K562 (cell line): ENCODE measurements around the gene MRPL27. TPM values are rescaled to one million over a fixed set of nuclear protein-coding genes. Genes with fewer than 3 reads are reported as not detected.
A peak's percentile ranks its signal among the peaks of the same experiment; 100 is the strongest.

ENCODE experiments used
- ATAC-seq: fragments of 200-7000 bp; cut with Tn5 transposase; 3 replicates; pipeline ENCODE4 v1.9.1; 2020; ENCODE audit warnings: moderate library complexity
- BruUV-seq: library from RNA; stranded (reverse); fragments of 400-500 nt; replicated peaks from 2 replicates; lab custom pipeline; 2021; lab: Mats Ljungman, UMichigan
- CTCF ChIA-PET: fragments of 300-600 bp; formaldehyde crosslinking; extraction: SDS; loops from one replicate; lab custom pipeline; 2021; ENCODE audit warnings: low intra/inter-chr PET ratio; lab: Yijun Ruan, JAX
- POLR2A ChIA-PET: fragments of 300-600, 350-650 bp; sonication (Branson Sonifier 250); formaldehyde crosslinking; extraction: SDS; loops from one replicate; lab custom pipeline; 2021; ENCODE audit warnings: antibody characterized with exemption, inconsistent platforms; lab: Yijun Ruan, JAX
- DNase-seq, 4 experiments: peaks; one replicate each; pipeline versions ENCODE4 v3.0.0 to v3.0.0-alpha.2; 2011 to 2018; ENCODE audit warnings: low spot score in 3 of 4, mixed read lengths in 3 of 4; ENCODE audit errors: extremely low read depth in 1 of 4
- FAIRE-seq: peaks from 2 replicates; lab custom pipeline; 2011; peaks lifted over from hg19 to GRCh38; lab: Jason Lieb, UNC
- H2AFZ ChIP-seq: 2 replicates; pipeline ENCODE4 v1.6.0; 2011; ENCODE audit warnings: low read depth, low read length, control low read depth, inconsistent platforms
- H3K27ac ChIP-seq: fragments of 200-600 bp; 3 replicates; pipeline ENCODE4 v1.8.0; 2011; ENCODE audit warnings: low read depth, mild to moderate bottlenecking, control low read depth, inconsistent platforms, low read length, moderate library complexity, mixed read lengths; ENCODE audit errors: extremely low read depth
- H3K27me3 ChIP-seq, 2 experiments: fragments of 300-600 bp in 1 of 2; 2 replicates in 1 of 2; 3 replicates in 1 of 2; pipeline versions ENCODE4 v1.6.0 to v1.8.0; 2011; ENCODE audit warnings: inconsistent platforms in 2 of 2, low read length in 2 of 2, mild to moderate bottlenecking in 1 of 2, mixed read lengths in 1 of 2, moderate library complexity in 1 of 2; ENCODE audit not compliant: control insufficient read depth in 2 of 2, insufficient read depth in 2 of 2
- H3K36me3 ChIP-seq: fragments of 300-600 bp; 3 replicates; pipeline ENCODE4 v1.8.0; 2011; ENCODE audit warnings: mild to moderate bottlenecking, low read length, inconsistent platforms; ENCODE audit not compliant: control insufficient read depth, insufficient read depth
- H3K4me1 ChIP-seq, 2 experiments: fragments of 200-600 bp in 1 of 2; replicated peaks in 1 of 2; 2 replicates in 1 of 2; 3 replicates in 1 of 2; pipeline versions ENCODE4 v1.5.1 to v1.8.0; 2011; ENCODE audit warnings: inconsistent platforms in 2 of 2, low read length in 2 of 2, mild to moderate bottlenecking in 1 of 2, mixed read lengths in 1 of 2, moderate library complexity in 1 of 2; ENCODE audit not compliant: control insufficient read depth in 2 of 2, insufficient read depth in 2 of 2
- H3K4me2 ChIP-seq: 2 replicates; pipeline ENCODE4 v1.6.1; 2011; ENCODE audit warnings: low read length, control low read depth, inconsistent platforms, mixed read lengths; ENCODE audit not compliant: insufficient read depth
- H3K4me3 ChIP-seq: fragments of 200-600 bp; sonication (generic), shearing (Covaris generic); 2 replicates; pipeline ENCODE4 v1.5.1; 2016; ENCODE audit warnings: control low read depth, inconsistent platforms
- H3K79me2 ChIP-seq: fragments of 200-600 bp; 3 replicates; pipeline ENCODE4 v1.8.0; 2011; ENCODE audit warnings: low read length, inconsistent platforms; ENCODE audit not compliant: control insufficient read depth, insufficient read depth
- H3K9ac ChIP-seq, 2 experiments: 2 replicates each; pipeline versions ENCODE4 v1.6.0 to v1.6.1; 2011; ENCODE audit warnings: low read depth in 2 of 2, low read length in 2 of 2, control low read depth in 1 of 2, inconsistent platforms in 1 of 2, mild to moderate bottlenecking in 1 of 2, mixed read lengths in 1 of 2; ENCODE audit not compliant: insufficient read depth in 1 of 2
- H3K9me1 ChIP-seq: one replicate; pipeline ENCODE4 v1.6.0; 2011; ENCODE audit warnings: inconsistent platforms, mild to moderate bottlenecking, low read length, moderate library complexity; ENCODE audit not compliant: control insufficient read depth, insufficient read depth
- H3K9me3 ChIP-seq: replicated peaks from 2 replicates; pipeline ENCODE4 v1.5.1; 2011; ENCODE audit warnings: low read depth, low read length, inconsistent platforms; ENCODE audit not compliant: control insufficient read depth, insufficient read depth
- H4K20me1 ChIP-seq: replicated peaks from 2 replicates; pipeline ENCODE4 v1.6.1; 2011; ENCODE audit warnings: low read length, inconsistent platforms, mixed read lengths; ENCODE audit not compliant: control insufficient read depth, insufficient read depth
- ERF ChIP-seq: fragments of 450-650 bp; formaldehyde crosslinking; IDR thresholded peaks from 2 replicates; pipeline ENCODE4 v1.4.0; 2020; ENCODE audit warnings: mild to moderate bottlenecking, mixed read lengths
- FOSL1 ChIP-seq: fragments of 200-800 bp; sonication (Bioruptor generic); conservative IDR thresholded peaks from 2 replicates; pipeline ENCODE4 v1.6.1; 2016; ENCODE audit warnings: missing genetic modification characterization, missing compliant biosample characterization
- HNRNPL ChIP-seq: fragments of 200-400 bp; formaldehyde crosslinking; IDR thresholded peaks from 2 replicates; pipeline ENCODE4 v1.6.1; 2017; ENCODE audit warnings: low read depth, mild to moderate bottlenecking, low read length
- MTA3 ChIP-seq: fragments of 450-650 bp; formaldehyde crosslinking; IDR thresholded peaks from 2 replicates; pipeline ENCODE4 v1.6.1; 2017; ENCODE audit warnings: mild to moderate bottlenecking, borderline replicate concordance
- NR3C1 ChIP-seq: sonication (generic); formaldehyde crosslinking; IDR thresholded peaks from 2 replicates; pipeline ENCODE4 v1.8.1; 2022; ENCODE audit warnings: missing genetic modification reagents
- PCBP2 ChIP-seq: fragments of 200-400 bp; formaldehyde crosslinking; IDR thresholded peaks from 2 replicates; pipeline ENCODE4 v1.6.1; 2018; ENCODE audit warnings: low read length, low read depth, mild to moderate bottlenecking, moderate library complexity; ENCODE audit not compliant: poor library complexity, severe bottlenecking
- RBFOX2 ChIP-seq: fragments of 200-400 bp; formaldehyde crosslinking; IDR thresholded peaks from 2 replicates; pipeline ENCODE4 v1.6.1; 2017; ENCODE audit warnings: low read depth, mild to moderate bottlenecking, low read length, moderate library complexity
- TBP ChIP-seq: optimal IDR thresholded peaks from 2 replicates; pipeline ENCODE3; 2011; ENCODE audit warnings: low read depth, low read length, improper control_type of control experiment
- XRCC3 ChIP-seq: fragments of 450-650 bp; IDR thresholded peaks from 2 replicates; pipeline ENCODE4 v1.6.1; 2017; ENCODE audit warnings: mild to moderate bottlenecking, moderate library complexity
- ZNF696 ChIP-seq: fragments of 250-450 bp; sonication (Bioruptor Pico); conservative IDR thresholded peaks from 2 replicates; pipeline ENCODE4 v1.4.0; 2020; ENCODE audit warnings: mild to moderate bottlenecking, moderate library complexity
- WGBS: fragments of 100-300 bp; shearing (Covaris generic); methylation state at CpG from one replicate; pipeline ENCODE4 v1.1.6; 2016; ENCODE audit warnings: low coverage, mixed read lengths; ENCODE audit not compliant: insufficient coverage; ENCODE audit errors: missing lambda C conversion rate; 5-methylcytosine and 5-hydroxymethylcytosine counted together
- in situ Hi-C: fragments of 300-500 bp; cut with MboI; formaldehyde crosslinking; loops from 4 replicates; pipeline ENCODE4 v1.15.0; 2018; ENCODE audit warnings: inconsistent platforms, mixed read lengths
- intact Hi-C: fragments of 100-400 bp; cut with micrococcal nuclease; formaldehyde crosslinking; loops from 2 replicates; pipeline ENCODE4 v1.14.2; 2022
- polyA plus RNA-seq, 8 experiments: library from polyadenylated mRNA; depleted of rRNA in 4 of 8; stranded (reverse) in 5 of 8; unstranded in 3 of 8; fragments of >200 nt; fragmentation: Nextera tagmentation in 2 of 8; fragmentation: Illumina TruSeq in 1 of 8; extraction: Ambion mirVana in 2 of 8; extraction: Trizol in 1 of 8; gene quantifications; 2 replicates each; pipeline versions ENCODE4 v1.2.1 to v1.2.3, GENCODE V29; 2011 to 2014; ENCODE audit warnings: inconsistent platforms in 1 of 8, missing spikeins in 1 of 8
- total RNA-seq, 7 experiments: library from RNA; depleted of rRNA in 6 of 7; stranded (reverse); fragments of >200 nt in 6 of 7; fragmentation: Illumina TruSeq in 2 of 7; extraction: Trizol in 2 of 7; gene quantifications; 2 replicates each; pipeline versions ENCODE4 v1.2.1 to v1.2.3, GENCODE V29; 2011 to 2021; ENCODE audit warnings: low replicate concordance in 1 of 7
- TF ChIP-seq, protein P1 (sequence below), 2 experiments: IDR thresholded peaks; 2 replicates each; pipeline ENCODE4 v1.6.1; 2012; ENCODE audit warnings: improper control_type of control experiment in 2 of 2, low read depth in 2 of 2, low read length in 2 of 2, borderline replicate concordance in 1 of 2
- TF ChIP-seq, protein P2 (sequence below): sonication (generic); formaldehyde crosslinking; IDR thresholded peaks from 2 replicates; pipeline ENCODE4 v1.8.1; 2023; ENCODE audit warnings: mild to moderate bottlenecking, missing genetic modification reagents
- TF ChIP-seq, protein P3 (sequence below): sonication (generic); formaldehyde crosslinking; IDR thresholded peaks from 2 replicates; pipeline ENCODE4 v1.9.0; 2022; ENCODE audit warnings: mild to moderate bottlenecking, missing genetic modification reagents

The MRPL27 gene
- total and polyA plus RNA-seq, 9 of the 15 experiments (the other 6 are each of a cell fraction or from before 2014, with no cell fraction given), result 96.3 to 401 (median 142) TPM

DNA sequence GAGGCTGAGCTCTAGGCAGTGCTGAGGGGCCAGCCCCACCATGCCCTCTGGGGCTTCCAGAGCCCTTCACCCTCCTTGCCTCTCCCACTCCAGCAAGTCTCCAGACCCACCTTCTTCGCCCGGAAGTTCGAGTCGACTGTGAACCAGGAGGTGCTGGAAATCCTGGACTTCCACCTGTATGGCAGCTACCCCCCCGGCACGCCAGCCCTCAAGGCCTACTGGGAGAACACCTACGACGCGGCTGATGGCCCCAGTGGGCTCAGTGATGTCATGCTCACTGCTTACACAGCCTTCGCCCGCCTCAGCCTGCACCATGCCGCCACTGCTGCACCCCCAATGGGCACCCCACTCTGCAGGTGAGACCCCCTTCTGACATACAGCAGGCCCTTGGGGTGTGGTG lies 16.6 kb downstream of the MRPL27 start (continued):
- TF ChIP-seq, protein P1, sequence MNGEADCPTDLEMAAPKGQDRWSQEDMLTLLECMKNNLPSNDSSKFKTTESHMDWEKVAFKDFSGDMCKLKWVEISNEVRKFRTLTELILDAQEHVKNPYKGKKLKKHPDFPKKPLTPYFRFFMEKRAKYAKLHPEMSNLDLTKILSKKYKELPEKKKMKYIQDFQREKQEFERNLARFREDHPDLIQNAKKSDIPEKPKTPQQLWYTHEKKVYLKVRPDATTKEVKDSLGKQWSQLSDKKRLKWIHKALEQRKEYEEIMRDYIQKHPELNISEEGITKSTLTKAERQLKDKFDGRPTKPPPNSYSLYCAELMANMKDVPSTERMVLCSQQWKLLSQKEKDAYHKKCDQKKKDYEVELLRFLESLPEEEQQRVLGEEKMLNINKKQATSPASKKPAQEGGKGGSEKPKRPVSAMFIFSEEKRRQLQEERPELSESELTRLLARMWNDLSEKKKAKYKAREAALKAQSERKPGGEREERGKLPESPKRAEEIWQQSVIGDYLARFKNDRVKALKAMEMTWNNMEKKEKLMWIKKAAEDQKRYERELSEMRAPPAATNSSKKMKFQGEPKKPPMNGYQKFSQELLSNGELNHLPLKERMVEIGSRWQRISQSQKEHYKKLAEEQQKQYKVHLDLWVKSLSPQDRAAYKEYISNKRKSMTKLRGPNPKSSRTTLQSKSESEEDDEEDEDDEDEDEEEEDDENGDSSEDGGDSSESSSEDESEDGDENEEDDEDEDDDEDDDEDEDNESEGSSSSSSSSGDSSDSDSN (IDR thresholded peaks at IDR 0.05; ENCODE audit: borderline replicate concordance in 1 of 2, low read depth in 2 of 2, low read length in 2 of 2), result no peak
- TF ChIP-seq PCBP2, result no peak
- no peak for TF ChIP-seq RBFOX2
- TF ChIP-seq NR3C1 (CRISPR knock-in tag), result no peak
- no peak for TF ChIP-seq ERF (CRISPR knock-in tag)

DNA sequence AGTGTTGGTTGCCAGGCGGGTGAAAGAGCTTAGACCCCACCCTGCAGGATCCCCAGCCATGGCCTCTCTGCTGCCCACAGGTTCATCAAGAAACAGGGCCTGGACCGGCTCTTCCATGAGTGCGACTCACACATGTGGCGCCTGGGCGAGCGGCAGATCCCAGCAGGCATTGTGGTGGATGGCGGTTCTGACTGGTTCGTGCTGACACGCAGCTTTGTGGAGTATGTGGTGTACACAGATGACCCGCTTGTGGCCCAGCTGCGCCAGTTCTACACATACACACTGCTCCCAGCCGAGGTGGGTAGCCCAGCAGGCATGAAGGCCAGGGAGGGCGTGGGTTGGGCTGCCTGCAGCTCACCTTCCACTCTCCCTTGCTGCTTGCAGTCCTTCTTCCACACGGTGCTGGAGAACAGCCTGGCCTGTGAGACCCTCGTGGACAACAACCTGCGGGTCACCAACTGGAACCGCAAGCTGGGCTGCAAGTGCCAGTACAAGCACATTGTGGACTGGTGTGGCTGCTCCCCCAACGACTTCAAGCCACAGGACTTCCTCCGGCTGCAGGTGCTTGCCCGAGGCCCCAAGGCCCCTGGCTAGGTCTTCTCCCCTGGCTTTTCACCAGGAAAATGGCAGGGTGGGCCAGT lies 17.2 kb downstream of the MRPL27 start:
- Histone ChIP-seq H3K9ac (no peak overlapping the region), H4K20me1 (peaks cover 3% of the 10 kb centered on the region; the same call in 1 of the 2 replicates), H2AFZ (no peak overlapping the region), H3K27me3 (no peaks in the 10 kb centered on the region; a peak in 1 of 5 replicates), H3K27ac (no peak overlapping the region)
- no peak for FAIRE-seq
- no peak for TF ChIP-seq TBP
- TF ChIP-seq XRCC3, result no peak
- no peak for TF ChIP-seq MTA3
- no peak for TF ChIP-seq HNRNPL
- TF ChIP-seq FOSL1 (tag), result no peak
- TF ChIP-seq, protein P2, sequence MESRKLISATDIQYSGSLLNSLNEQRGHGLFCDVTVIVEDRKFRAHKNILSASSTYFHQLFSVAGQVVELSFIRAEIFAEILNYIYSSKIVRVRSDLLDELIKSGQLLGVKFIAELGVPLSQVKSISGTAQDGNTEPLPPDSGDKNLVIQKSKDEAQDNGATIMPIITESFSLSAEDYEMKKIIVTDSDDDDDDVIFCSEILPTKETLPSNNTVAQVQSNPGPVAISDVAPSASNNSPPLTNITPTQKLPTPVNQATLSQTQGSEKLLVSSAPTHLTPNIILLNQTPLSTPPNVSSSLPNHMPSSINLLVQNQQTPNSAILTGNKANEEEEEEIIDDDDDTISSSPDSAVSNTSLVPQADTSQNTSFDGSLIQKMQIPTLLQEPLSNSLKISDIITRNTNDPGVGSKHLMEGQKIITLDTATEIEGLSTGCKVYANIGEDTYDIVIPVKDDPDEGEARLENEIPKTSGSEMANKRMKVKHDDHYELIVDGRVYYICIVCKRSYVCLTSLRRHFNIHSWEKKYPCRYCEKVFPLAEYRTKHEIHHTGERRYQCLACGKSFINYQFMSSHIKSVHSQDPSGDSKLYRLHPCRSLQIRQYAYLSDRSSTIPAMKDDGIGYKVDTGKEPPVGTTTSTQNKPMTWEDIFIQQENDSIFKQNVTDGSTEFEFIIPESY (CRISPR knock-in tag), result peak; percentile 77
- TF ChIP-seq, protein P3, sequence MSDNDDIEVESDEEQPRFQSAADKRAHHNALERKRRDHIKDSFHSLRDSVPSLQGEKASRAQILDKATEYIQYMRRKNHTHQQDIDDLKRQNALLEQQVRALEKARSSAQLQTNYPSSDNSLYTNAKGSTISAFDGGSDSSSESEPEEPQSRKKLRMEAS, result no peak
- TF ChIP-seq ZNF696 (CRISPR knock-in tag), result no peak
- TF ChIP-seq, all 486 proteins: peak for 1
- Histone ChIP-seq H3K4me1 (peaks cover 0 to 34% of the 10 kb centered on the region in 2 experiments; a peak in 4 of 5 replicates), H3K9me1 (no peaks in the 10 kb centered on the region), H3K36me3 (peaks cover 64% of the 10 kb centered on the region; the same call in 2 of the 3 replicates), H3K4me2 (no peak overlapping the region), H3K79me2 (no peaks in the 10 kb centered on the region), H3K9me3 (no peaks in the 10 kb centered on the region), H3K4me3 (no peak overlapping the region)
- intact Hi-C loops, result no loop called here
- in situ Hi-C loops, result no loop called here
- 89% methylated on average over 20 of the region's 20 CpGs for WGBS
- no peak for DNase-seq
- CTCF ChIA-PET, result no interaction called here
- ATAC-seq, result no peak
- BruUV-seq, result no TSS peak
- POLR2A ChIA-PET, result interaction anchor here (0.6 kb wide), 1 partner anchor 9 kb away, joined by 6 read pairs; no protein-coding TSS in a partner anchor
